Skeletal muscle satellite cell (primary cell): ENCODE measurements around the gene TPMT. TPM values are rescaled to one million over a fixed set of nuclear protein-coding genes. Genes with fewer than 3 reads are reported as not detected.

Experiments
- H3K27me3 ChIP-seq: 2 replicates; pipeline ENCODE4 v1.7.0; 2013; ENCODE audit warnings: low read length; ENCODE audit not compliant: control insufficient read depth, insufficient read depth
- H3K36me3 ChIP-seq: 2 replicates; pipeline ENCODE4 v1.7.0; 2013; ENCODE audit warnings: mild to moderate bottlenecking, control low read depth, low read length; ENCODE audit not compliant: insufficient read depth
- H3K4me1 ChIP-seq: 2 replicates; pipeline ENCODE4 v1.7.0; 2013; ENCODE audit warnings: low read length; ENCODE audit not compliant: control insufficient read depth, insufficient read depth
- H3K4me2 ChIP-seq: 2 replicates; pipeline ENCODE4 v1.7.0; 2013; ENCODE audit warnings: mild to moderate bottlenecking, low read length
- H3K4me3 ChIP-seq: 2 replicates; pipeline ENCODE4 v1.7.0; 2013; ENCODE audit warnings: low read length
- H3K9ac ChIP-seq: 2 replicates; pipeline ENCODE4 v1.7.0; 2013; ENCODE audit warnings: mild to moderate bottlenecking, low read depth, low read length, moderate library complexity
- H3K9me3 ChIP-seq: replicated peaks from 2 replicates; pipeline ENCODE4 v1.7.0; 2013; ENCODE audit warnings: mild to moderate bottlenecking, control low read depth, low read length
- total RNA-seq: library from RNA; depleted of rRNA; stranded (reverse); fragments of >200 nt; gene quantifications from 2 replicates; pipeline ENCODE4 v1.2.3, GENCODE V29; 2012; rRNA removed

Gene TPMT
- 18.8 and 19.5 TPM in 2 replicates for total RNA-seq

- Histone ChIP-seq H3K4me2 (peak within 1 kb of the TSS; percentile 92), H3K4me1 (peaks cover 15% of the 10 kb centered on the region), H3K27me3 (no peaks in the 10 kb centered on the region), H3K9ac (peak within 1 kb of the TSS; percentile 90), H3K9me3 (no peaks in the 10 kb centered on the region), H3K36me3 (peaks cover 2% of the 10 kb centered on the region), H3K4me3 (peak within 1 kb of the TSS; percentile 92)
Measured at GRCh38 chr6:18154507-18155149, at the start of gene TPMT. TSS of gene TPMT (minus strand) at chr6:18155077. CDS start at chr6:18149127, 5,950 bp downstream.

- Histone ChIP-seq H3K4me1 (no peaks in the 10 kb centered on the region), H3K36me3 (peaks cover 7% of the 10 kb centered on the region), H3K4me3 (no peak overlapping the region), H3K27me3 (no peaks in the 10 kb centered on the region), H3K9me3 (no peaks in the 10 kb centered on the region), H3K9ac (no peak overlapping the region), H3K4me2 (no peak overlapping the region)
Measured at GRCh38 chr6:18203786-18204185, 48.9 kb upstream of the TPMT start.

GRCh38 chr6:18192026-18192425 is 37.1 kb upstream of the TPMT start:
- Histone ChIP-seq H3K27me3 (no peaks in the 10 kb centered on the region), H3K36me3 (peaks cover 3% of the 10 kb centered on the region), H3K9ac (no peak overlapping the region), H3K4me1 (no peaks in the 10 kb centered on the region), H3K9me3 (no peaks in the 10 kb centered on the region), H3K4me3 (no peak overlapping the region), H3K4me2 (no peak overlapping the region)

DNA sequence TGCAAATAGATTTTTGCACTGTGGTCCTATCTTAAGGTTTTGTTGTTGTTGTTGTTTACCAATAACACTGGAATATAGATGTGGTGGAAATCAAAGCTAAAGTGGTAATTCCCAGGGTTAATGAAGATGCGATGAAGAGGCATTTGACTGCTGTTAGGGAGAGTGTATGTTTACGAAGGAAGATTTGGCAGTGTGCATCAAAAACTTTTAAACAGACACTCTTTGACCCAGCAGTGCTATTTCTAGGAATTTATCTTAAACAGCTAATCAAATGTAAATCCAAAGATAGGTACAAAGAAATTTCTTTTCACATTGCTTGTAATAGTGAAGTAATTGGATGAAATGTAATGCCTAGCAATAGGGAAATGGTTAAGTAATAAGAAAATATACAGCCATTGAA is 34.3 kb upstream of the TPMT start:
- Histone ChIP-seq H3K9me3 (no peaks in the 10 kb centered on the region), H3K4me1 (no peaks in the 10 kb centered on the region), H3K9ac (no peak overlapping the region), H3K36me3 (peaks cover 3% of the 10 kb centered on the region), H3K27me3 (no peaks in the 10 kb centered on the region), H3K4me3 (no peak overlapping the region), H3K4me2 (no peak overlapping the region)

DNA sequence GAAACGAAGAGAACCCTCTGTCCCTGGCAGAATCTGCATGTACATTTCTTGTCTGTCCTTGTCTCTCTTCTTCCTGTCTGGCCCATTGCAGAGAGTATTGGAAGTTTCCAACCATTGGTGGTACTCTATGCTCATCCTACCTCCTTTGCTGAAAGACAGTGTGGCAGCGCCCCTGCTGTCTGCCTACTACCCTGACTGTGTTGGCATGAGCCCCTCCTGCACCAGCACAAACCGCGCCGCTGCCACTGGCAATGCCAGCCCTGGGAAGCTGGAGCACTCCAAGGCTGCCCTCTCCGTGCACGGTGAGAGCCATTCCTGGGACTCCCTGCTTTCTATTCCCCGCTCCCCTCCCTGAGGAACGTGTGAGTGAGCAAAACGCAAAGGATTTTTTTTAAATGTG is 32.8 kb upstream of the TPMT start:
- Histone ChIP-seq H3K36me3 (peaks cover 3% of the 10 kb centered on the region), H3K9ac (no peak overlapping the region), H3K9me3 (no peaks in the 10 kb centered on the region), H3K4me1 (no peaks in the 10 kb centered on the region), H3K27me3 (no peaks in the 10 kb centered on the region), H3K4me2 (no peak overlapping the region), H3K4me3 (no peak overlapping the region)

GRCh38 chr6:18186540-18187250 is 31.8 kb upstream of the TPMT start:
- H3K4me1 ChIP-seq: no peaks in the 10 kb centered on the region
- no peaks in the 10 kb centered on the region for H3K9me3 ChIP-seq
- H3K4me3 ChIP-seq: no peak overlapping the region
- H3K27me3 ChIP-seq: no peaks in the 10 kb centered on the region
- H3K36me3 ChIP-seq: peaks cover 3% of the 10 kb centered on the region
- H3K4me2 ChIP-seq: no peak overlapping the region
- no peak overlapping the region for H3K9ac ChIP-seq

DNA sequence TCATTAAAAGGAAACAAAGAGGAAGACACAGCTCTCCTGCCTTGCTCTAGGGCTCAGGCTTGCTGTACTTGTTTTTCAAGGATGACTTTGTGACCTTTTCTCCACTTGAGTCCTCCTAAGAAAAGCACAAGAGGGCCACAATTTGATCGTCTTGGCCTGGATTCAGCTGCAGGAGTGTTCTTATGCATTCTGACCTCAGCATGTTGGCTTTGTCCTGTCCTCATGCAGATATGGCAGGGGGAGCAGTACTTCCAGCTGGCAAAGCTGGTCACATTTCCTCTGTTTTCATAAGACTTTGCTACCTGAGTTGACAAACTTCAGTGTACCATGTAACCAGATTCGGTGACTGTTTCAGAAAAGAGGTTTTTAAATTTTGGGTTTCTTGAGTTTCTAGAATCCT is 31.2 kb upstream of the TPMT start:
- Histone ChIP-seq H3K4me1 (no peaks in the 10 kb centered on the region), H3K36me3 (peaks cover under 1% of the 10 kb centered on the region), H3K27me3 (no peaks in the 10 kb centered on the region), H3K9ac (no peak overlapping the region), H3K4me3 (no peak overlapping the region), H3K4me2 (no peak overlapping the region), H3K9me3 (no peaks in the 10 kb centered on the region)

DNA sequence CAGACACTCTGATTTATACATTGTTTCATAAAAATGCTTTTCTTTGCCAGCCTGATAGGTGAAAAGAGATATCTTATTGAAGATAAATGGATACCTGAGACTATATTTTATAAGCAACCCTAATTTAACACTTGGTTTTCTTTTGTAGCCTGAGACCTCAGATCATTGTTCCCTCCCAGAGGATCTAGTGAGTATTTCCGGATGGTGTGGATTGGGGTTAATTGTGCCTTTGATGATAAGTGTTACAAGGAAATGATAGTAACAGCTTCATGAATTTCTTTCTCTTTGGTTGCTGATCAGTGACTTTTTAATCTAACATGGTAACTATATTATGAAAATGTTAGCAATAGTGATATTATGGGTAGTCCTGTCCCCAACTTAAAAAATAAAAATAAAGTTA is 30.7 kb upstream of the TPMT start:
- no peaks in the 10 kb centered on the region for H3K27me3 ChIP-seq
- no peak overlapping the region for H3K4me3 ChIP-seq
- no peaks in the 10 kb centered on the region for H3K36me3 ChIP-seq
- H3K9me3 ChIP-seq: no peaks in the 10 kb centered on the region
- H3K4me2 ChIP-seq: no peak overlapping the region
- no peak overlapping the region for H3K9ac ChIP-seq
- no peaks in the 10 kb centered on the region for H3K4me1 ChIP-seq

DNA sequence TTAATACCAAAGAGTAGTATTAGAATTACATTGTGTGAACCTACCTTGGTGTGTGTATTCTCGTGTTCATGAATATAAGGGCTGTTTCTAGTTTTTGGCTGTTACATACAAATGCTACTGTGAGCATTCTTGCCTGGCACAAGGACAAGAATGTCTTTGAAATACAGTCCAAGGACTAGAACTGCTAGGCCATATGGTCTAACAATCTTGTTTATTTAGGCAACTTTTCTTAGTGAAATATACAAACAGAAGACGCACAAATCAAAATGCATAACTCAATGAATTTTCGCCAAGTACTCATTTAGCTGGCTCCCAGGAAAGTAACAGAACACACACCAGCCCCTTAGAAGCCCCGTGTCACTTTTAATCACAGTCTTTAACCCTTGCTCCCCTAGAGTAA is 28.9 kb upstream of the TPMT start:
- H3K4me1 ChIP-seq: no peaks in the 10 kb centered on the region
- no peaks in the 10 kb centered on the region for H3K9me3 ChIP-seq
- H3K36me3 ChIP-seq: no peaks in the 10 kb centered on the region
- no peak overlapping the region for H3K4me2 ChIP-seq
- no peaks in the 10 kb centered on the region for H3K27me3 ChIP-seq
- H3K9ac ChIP-seq: no peak overlapping the region
- H3K4me3 ChIP-seq: no peak overlapping the region

GRCh38 chr6:18182568-18182967 is 27.7 kb upstream of the TPMT start:
- no peaks in the 10 kb centered on the region for H3K27me3 ChIP-seq
- H3K9me3 ChIP-seq: no peaks in the 10 kb centered on the region
- H3K4me1 ChIP-seq: no peaks in the 10 kb centered on the region
- no peak overlapping the region for H3K9ac ChIP-seq
- H3K4me3 ChIP-seq: no peak overlapping the region
- no peak overlapping the region for H3K4me2 ChIP-seq
- H3K36me3 ChIP-seq: no peaks in the 10 kb centered on the region

- no peak overlapping the region for H3K9ac ChIP-seq
- H3K27me3 ChIP-seq: no peaks in the 10 kb centered on the region
- H3K4me3 ChIP-seq: no peak overlapping the region
- no peak overlapping the region for H3K4me2 ChIP-seq
- H3K9me3 ChIP-seq: no peaks in the 10 kb centered on the region
- no peaks in the 10 kb centered on the region for H3K36me3 ChIP-seq
- no peaks in the 10 kb centered on the region for H3K4me1 ChIP-seq
Measured at GRCh38 chr6:18179770-18180356, 25.0 kb upstream of the TPMT start.
